HEK293 (cell line): Measurements from ENCODE around the gene CDCA8.

Experiments used
- GLIS2 ChIP-seq: fragments of 450-650 bp; formaldehyde crosslinking; IDR thresholded peaks from 2 replicates; pipeline ENCODE4 v1.5.1; 2016; ENCODE audit warnings: missing biosample characterization, missing genetic modification characterization
- REPIN1 ChIP-seq: fragments of 450-650 bp; formaldehyde crosslinking; IDR thresholded peaks from 2 replicates; pipeline ENCODE4 v1.5.1; 2017; ENCODE audit warnings: missing biosample characterization, missing genetic modification characterization, low read depth
- SCRT2 ChIP-seq: fragments of 450-650 bp; formaldehyde crosslinking; IDR thresholded peaks from 2 replicates; pipeline ENCODE4 v1.5.1; 2016; ENCODE audit warnings: missing biosample characterization, missing genetic modification characterization
- ZBTB17 ChIP-seq: fragments of 450-650 bp; formaldehyde crosslinking; IDR thresholded peaks from 2 replicates; pipeline ENCODE4 v1.5.1; 2016; ENCODE audit warnings: missing biosample characterization, missing genetic modification characterization
- ZNF202 ChIP-seq: fragments of 450-650 bp; formaldehyde crosslinking; IDR thresholded peaks from 2 replicates; pipeline ENCODE4 v1.5.1; 2016; ENCODE audit warnings: missing biosample characterization, missing genetic modification characterization, borderline replicate concordance
- ZNF223 ChIP-seq: fragments of 450-650 bp; formaldehyde crosslinking; IDR thresholded peaks from 2 replicates; pipeline ENCODE4 v1.5.1; 2016; ENCODE audit warnings: missing biosample characterization, missing genetic modification characterization
- ZNF626 ChIP-seq: fragments of 450-650 bp; sonication (Bioruptor Pico); formaldehyde crosslinking; IDR thresholded peaks from 2 replicates; pipeline ENCODE4 v1.5.1; 2018; ENCODE audit warnings: missing biosample characterization, missing genetic modification characterization, inconsistent platforms
- ZNF776 ChIP-seq: fragments of 450-650 bp; formaldehyde crosslinking; IDR thresholded peaks from 2 replicates; pipeline ENCODE4 v1.5.0; 2017; ENCODE audit warnings: missing biosample characterization, missing genetic modification characterization, borderline replicate concordance
- ZSCAN30 ChIP-seq: fragments of 450-650 bp; IDR thresholded peaks from 2 replicates; pipeline ENCODE4 v1.5.1; 2018; ENCODE audit warnings: missing biosample characterization, mild to moderate bottlenecking, missing genetic modification characterization, moderate library complexity
- TF ChIP-seq, protein P1 (sequence below): fragments of 450-650 bp; formaldehyde crosslinking; IDR thresholded peaks from 2 replicates; pipeline ENCODE4 v1.5.1; 2016; ENCODE audit warnings: missing biosample characterization, missing genetic modification characterization
- TF ChIP-seq, protein P2 (sequence below): fragments of 450-650 bp; formaldehyde crosslinking; IDR thresholded peaks from 2 replicates; pipeline ENCODE4 v1.5.1; 2016; ENCODE audit warnings: missing biosample characterization, missing genetic modification characterization

DNA sequence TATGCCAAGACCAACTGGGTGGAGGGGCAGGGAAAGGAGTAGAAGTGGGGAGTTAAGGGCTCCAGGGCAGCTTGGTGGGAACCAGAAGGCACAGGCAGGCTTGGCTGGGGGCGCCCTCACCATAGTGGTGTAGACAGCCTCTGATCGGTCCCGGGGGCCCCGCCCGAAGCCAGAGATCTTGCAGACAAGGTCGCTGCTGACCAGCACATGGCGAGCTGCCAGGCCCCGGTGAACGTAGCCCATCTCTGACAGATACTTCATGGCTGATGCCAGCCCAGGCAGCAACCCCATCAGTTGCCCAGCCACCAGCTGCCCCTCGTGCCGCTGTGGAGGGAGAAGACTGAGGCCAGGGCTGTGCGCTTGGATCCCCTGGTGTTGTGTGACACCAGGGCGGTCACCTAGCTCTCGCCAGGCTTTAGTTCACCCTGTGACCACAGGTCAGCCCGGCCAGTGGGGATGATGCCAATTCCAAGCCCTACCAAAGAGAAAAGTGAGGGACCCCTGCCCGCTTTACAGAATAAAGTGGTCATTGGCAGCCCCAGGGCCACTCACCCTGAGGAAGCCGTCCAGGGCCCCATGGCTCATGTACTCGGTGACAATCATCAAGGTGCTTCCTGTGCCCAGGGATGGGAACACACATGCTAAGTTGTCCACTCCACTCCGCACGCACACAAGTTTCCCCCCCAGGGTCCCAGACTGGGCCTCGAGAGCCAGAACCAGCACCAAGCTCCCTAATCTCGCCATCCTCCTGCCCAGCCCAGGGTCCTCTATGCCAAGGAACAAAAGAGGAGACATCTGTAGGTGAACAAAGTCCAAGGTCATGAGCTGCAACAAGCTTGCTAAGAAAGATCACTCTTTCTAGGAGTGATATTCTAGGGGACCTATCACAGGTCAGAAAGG lies 28.2 kb downstream of the CDCA8 start:
- no peak for TF ChIP-seq SCRT2 (tag by site-specific recombination)
- TF ChIP-seq, protein P1, sequence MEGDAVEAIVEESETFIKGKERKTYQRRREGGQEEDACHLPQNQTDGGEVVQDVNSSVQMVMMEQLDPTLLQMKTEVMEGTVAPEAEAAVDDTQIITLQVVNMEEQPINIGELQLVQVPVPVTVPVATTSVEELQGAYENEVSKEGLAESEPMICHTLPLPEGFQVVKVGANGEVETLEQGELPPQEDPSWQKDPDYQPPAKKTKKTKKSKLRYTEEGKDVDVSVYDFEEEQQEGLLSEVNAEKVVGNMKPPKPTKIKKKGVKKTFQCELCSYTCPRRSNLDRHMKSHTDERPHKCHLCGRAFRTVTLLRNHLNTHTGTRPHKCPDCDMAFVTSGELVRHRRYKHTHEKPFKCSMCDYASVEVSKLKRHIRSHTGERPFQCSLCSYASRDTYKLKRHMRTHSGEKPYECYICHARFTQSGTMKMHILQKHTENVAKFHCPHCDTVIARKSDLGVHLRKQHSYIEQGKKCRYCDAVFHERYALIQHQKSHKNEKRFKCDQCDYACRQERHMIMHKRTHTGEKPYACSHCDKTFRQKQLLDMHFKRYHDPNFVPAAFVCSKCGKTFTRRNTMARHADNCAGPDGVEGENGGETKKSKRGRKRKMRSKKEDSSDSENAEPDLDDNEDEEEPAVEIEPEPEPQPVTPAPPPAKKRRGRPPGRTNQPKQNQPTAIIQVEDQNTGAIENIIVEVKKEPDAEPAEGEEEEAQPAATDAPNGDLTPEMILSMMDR (tag by site-specific recombination): no peak
- no peak for TF ChIP-seq REPIN1 (tag by site-specific recombination)
- TF ChIP-seq ZSCAN30 (tag by site-specific recombination): no peak
- TF ChIP-seq ZNF223: no peak
- no peak for TF ChIP-seq GLIS2 (tag by site-specific recombination)
- TF ChIP-seq, protein P2, sequence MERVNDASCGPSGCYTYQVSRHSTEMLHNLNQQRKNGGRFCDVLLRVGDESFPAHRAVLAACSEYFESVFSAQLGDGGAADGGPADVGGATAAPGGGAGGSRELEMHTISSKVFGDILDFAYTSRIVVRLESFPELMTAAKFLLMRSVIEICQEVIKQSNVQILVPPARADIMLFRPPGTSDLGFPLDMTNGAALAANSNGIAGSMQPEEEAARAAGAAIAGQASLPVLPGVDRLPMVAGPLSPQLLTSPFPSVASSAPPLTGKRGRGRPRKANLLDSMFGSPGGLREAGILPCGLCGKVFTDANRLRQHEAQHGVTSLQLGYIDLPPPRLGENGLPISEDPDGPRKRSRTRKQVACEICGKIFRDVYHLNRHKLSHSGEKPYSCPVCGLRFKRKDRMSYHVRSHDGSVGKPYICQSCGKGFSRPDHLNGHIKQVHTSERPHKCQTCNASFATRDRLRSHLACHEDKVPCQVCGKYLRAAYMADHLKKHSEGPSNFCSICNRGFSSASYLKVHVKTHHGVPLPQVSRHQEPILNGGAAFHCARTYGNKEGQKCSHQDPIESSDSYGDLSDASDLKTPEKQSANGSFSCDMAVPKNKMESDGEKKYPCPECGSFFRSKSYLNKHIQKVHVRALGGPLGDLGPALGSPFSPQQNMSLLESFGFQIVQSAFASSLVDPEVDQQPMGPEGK: no peak
- no peak for TF ChIP-seq ZNF626
- TF ChIP-seq ZNF776 (tag by site-specific recombination): no peak
- TF ChIP-seq ZBTB17: no peak
- no peak for TF ChIP-seq ZNF202 (tag by site-specific recombination)
